UCSD-AML1 (cell line): Measurements from ENCODE around the gene SUCNR1.
"Not testable (repeated sequence)": the region's sequence is repeated elsewhere in the genome, so short reads cannot be mapped to it uniquely, and the experiment has no call there.

Experiments
- DNase-seq: peaks from one replicate; lab custom pipeline; 2025; ENCODE audit not compliant: unreplicated experiment; lab: John Stamatoyannopoulos, UW

Gene SUCNR1

DNA sequence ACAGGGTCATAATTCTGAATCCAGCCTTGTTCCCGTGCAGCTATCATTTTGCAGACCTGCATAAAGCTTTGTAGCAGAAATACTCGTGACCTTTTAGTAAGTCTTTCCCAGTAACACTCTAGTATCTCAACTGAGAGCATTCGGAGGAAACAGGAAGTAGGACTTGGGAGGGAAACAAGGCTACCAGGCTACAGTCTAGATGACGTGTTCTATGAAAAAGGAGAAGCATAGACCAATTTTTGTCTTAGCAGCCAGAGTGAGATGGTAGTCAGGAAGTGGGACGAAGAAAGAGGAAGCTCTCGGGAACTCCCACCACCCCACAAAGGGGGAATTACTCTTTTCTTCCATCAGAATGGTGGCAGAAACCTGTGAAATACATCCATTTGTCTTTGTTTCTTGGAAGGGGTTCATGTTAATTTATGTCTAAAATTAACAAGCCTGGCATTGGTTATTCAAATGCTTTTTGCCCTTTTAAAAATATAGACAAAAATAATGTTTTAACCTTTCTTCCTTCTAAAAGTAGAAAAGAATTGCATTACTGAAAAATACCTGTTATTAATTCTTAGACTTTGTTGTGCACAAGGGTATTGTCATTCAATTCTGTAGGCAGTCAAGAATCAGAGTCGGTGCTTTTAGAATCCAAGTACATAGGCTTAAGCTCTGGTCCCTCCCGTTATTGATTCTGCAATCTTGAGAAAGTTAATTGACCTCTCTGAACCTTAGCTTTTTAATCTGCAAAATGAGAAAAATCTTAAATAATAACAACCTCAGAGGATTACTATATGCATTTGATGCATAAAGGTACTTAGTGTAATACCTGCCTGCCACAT is 1.6 kb upstream of the SUCNR1 start:
- DNase-seq = peak; percentile 69

DNA sequence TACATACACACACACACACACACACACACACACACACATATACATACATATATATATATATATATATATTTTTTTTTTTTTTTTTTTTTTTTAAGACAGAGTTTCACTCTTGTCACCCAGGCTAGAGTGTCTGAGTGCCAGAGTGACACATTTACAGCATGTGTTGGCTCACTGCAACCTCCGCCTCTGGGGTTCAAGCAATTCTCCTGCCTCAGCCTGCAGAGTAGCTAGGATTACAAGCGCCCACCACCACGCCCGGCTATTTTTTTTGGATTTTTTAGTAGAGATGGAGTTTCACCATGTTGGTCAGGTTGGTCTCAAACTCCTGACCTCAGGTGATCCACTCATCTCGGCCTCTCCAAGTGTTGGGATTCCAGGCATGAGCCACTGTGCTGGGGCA is 636 bp downstream of the SUCNR1 start:
- peak; percentile 54 for DNase-seq

DNA sequence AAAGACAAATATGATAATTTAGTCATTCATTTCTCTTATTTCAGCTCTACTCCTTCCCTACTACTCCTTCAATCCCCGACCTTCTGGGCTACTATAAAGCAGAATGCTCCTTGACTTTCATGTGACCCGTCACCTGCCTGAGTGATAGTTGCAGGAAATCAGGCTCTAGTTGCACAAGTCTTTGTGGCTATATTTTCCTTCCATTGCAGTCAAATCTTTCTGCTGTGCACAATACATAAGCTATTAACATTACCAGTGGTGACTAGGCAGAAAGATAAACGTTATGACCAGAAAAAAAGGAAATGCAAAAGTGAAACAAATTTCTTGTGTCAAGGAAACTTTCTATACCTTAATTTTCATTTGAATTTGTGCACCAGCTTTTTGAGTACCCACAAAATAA is 2.3 kb downstream of the SUCNR1 start:
- DNase-seq = peak; percentile 31

- DNase-seq = no peak
These were observed 3.8 kb downstream of the SUCNR1 start for GRCh38 chr3:151877269-151877668.

DNA sequence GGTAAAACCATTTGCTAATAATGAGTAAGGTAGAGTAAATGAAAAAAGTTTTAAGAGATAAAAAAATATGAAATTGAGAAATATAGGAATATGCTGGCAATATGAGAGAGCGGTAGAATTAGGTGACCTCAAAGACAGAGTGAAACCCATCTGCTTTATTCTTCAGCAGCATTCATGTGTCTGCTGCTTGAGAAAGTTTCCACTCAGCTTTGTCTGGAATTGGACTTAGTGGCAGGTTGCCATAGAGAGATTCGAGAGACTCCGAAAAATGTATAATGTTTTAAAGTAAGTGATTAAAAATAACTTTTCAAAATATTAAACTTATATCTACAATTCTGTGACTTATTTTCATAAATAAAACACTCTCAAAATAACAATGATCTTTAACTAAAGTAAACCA is 5.0 kb downstream of the SUCNR1 start:
- no peak for DNase-seq

- no peak for DNase-seq
These were observed 5.6 kb downstream of the SUCNR1 start for GRCh38 chr3:151879037-151879436.

- DNase-seq = no peak
These were observed 6.4 kb downstream of the SUCNR1 start for GRCh38 chr3:151879679-151880415.

- DNase-seq = no peak
These were observed 6.9 kb downstream of the SUCNR1 start for GRCh38 chr3:151880416-151880690.

DNA sequence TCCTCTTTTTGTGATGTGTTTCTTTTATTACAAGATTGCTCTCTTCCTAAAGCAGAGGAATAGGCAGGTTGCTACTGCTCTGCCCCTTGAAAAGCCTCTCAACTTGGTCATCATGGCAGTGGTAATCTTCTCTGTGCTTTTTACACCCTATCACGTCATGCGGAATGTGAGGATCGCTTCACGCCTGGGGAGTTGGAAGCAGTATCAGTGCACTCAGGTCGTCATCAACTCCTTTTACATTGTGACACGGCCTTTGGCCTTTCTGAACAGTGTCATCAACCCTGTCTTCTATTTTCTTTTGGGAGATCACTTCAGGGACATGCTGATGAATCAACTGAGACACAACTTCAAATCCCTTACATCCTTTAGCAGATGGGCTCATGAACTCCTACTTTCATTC is 7.7 kb downstream of the SUCNR1 start:
- no peak for DNase-seq

GRCh38 chr3:151885397-151885796 is 12.0 kb downstream of the SUCNR1 start:
- DNase-seq = peak; percentile 33

- DNase-seq = not testable (repeated sequence)
These were observed 14.2 kb downstream of the SUCNR1 start for GRCh38 chr3:151887450-151888211.

DNA sequence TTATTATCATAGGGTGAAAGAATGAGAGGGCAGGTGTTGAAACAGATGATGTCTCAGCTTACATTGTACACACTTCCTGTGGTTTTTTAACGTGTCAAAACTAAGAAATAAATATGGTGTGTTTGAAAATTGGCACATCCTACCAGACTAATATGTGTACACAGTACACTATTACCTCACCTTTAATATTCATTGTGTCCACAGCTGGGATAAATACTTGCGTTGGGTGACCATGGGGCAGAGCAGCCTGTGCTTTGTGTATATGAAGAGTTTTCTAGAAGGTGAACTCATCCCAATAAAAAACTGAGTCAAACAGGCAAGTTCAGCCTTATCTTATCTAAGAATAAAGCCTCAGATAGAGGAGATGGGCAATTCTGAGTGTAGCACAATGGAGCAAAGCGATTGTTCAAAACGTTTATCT is 17.3 kb downstream of the SUCNR1 start:
- no peak for DNase-seq

DNA sequence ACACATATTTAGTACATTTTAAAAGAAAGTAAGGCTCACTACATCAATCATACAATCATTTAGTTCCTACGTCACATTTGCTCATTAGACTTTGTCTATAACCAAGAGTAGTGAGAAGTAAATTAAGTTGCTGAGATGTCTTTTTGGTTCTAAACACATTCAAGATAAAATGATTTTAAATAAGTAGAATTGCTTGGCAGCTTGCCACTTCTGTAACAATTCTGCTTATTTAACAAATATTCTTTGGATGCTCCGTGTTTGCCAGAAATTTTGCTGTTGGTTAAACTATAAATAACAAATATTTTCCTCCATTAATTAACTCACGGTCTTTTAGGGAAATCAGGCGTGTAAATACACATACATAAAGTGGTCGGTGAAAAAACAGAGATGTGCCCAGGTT is 18.3 kb downstream of the SUCNR1 start:
- DNase-seq = no peak

- no peak for DNase-seq
These were observed 20.8 kb downstream of the SUCNR1 start for GRCh38 chr3:151894219-151894618.

DNA sequence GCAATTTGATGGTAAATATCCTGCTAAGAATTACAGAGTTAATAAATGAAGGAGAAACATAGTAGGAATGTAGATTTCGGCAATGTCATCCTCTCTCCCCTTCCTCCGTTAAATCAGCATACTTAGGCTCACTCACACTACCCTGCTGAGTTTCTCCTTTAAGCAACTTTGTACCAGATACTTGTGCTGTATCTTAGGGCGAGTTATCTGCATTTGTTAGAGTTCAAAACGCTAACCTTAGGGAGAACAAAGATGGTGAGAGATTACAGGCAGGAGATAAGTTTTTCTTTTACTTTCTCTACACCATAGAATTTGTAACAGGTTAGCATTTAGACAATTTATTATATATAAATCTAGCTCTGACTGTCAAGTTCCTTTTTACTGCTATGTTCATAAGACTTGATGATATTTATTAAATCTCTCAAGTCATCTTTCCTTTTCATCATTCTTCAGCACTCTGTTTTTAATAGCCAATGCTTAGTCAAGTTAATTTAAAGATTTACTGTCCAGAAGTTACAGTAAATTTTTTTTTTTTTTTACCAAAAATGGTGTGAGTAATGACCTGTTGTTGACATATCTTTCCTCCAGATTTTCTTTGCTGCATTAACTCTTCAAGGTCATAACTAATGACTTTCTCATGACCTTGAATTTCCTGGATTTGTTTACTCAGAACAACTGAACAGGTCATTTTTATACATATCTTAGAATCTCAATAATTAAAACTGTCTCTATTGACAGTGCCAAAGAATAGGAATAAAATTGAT is 22.2 kb downstream of the SUCNR1 start:
- no peak for DNase-seq

DNA sequence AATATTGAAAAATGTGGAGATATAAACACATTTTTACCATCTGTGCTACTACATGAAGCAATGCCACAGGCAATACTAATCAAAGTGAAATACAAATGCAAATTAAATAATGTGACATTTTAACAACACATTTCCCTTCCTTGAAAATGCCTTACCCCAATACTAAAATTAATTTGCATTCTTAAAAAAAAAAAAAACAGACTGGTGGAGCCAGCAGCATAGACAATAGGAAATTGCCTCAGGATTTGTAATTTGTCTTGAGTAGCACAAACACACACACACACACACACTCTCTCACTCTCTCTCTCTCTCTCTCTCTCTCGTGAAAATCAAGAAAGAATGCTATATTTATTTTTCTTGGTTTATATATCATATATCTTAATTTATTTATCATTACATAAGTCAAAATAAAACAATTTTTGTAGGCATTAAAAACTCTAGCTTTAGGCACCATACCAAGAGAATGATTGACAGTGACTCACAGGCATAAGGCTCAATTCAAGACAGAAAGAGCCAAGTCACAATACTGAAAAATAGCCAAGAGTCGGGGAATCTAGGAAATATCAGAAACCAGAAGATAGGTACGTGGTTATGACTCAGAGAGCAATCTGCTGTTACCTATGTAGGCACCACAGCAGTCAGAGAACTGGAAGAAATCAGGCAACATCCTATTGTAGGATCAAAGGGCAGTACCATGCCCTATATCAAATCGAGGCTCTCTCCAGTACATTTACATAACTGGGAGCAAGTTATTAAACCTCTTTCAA is 23.0 kb downstream of the SUCNR1 start:
- no peak for DNase-seq

- DNase-seq = not testable (repeated sequence)
These were observed 24.7 kb downstream of the SUCNR1 start for GRCh38 chr3:151898121-151898520.

GRCh38 chr3:151898564-151899261 is 25.3 kb downstream of the SUCNR1 start:
- DNase-seq = not testable (repeated sequence)

DNA sequence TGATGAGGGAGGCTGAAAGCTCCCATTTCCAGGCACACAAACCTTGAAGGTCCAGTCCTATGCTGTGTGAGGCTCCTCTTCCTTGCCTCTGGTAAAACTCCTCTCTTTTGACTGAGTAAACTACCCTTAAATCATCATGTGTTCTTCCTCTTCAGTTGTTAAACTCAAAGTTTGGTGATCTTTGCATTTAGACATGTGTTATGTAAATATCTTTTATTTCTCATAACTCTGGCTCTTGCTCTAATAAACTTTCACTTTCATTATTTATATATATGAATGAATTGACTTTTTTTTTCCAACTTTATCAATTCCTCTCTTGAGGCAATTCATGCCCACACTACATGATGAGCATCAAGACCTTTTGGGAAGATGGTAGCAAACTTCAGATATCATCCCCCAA is 26.6 kb downstream of the SUCNR1 start:
- DNase-seq = no peak

DNA sequence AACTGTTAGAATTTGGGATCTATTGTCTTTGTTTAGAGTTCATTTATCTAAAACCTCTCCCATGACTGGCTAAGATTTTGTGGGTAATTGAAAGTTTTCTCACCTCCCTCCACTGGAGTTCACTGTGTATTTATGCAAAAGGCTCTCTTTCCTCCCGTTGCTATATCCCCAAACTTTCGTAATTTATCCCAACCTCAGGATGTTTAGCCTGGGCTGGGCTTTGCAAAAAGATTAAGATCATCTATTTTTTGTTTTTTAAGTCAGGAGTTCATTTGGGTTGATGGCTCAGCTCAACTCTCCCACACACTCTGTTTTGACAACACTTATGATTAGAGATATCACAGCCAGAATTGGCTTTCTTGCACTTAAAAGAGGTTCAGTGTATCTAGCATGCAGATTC is 27.0 kb downstream of the SUCNR1 start:
- DNase-seq = no peak
